Measurements from ENCODE around the gene FAP.

Gene FAP

GRCh38 chr2:162184821-162185450 lies 58.3 kb downstream of the FAP start:
- no peak for DNase-seq (ENCODE audit: low read depth)

DNA sequence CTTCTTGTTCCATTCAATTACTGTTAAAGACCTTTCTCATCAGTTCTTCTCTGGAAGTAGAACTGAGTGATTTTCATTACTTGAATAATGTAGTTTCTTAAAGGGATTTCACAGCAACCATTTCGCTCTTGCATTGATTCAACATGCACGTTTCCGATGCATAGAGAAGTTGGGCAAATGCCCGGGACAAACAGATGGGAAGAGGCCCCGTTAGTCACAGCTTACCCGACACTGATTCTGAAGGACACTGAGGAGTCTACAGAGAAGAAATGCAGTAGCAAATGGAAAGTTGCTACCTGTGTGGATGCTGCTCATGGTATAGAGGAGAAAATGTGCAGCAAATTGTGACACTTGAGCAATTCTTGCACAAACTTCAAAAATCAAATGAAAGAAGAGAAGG lies 58.9 kb downstream of the FAP start:
- no peak for DNase-seq (ENCODE audit: low read depth)

GRCh38 chr2:162182395-162182794 lies 60.9 kb downstream of the FAP start:
- DNase-seq (ENCODE audit: low read depth) = no peak

- no peak for DNase-seq (ENCODE audit: low read depth)
These were observed 65.9 kb downstream of the FAP start for GRCh38 chr2:162177301-162177700.

GRCh38 chr2:162175714-162176113 lies 67.5 kb downstream of the FAP start:
- DNase-seq (ENCODE audit: low read depth) = no peak

DNA sequence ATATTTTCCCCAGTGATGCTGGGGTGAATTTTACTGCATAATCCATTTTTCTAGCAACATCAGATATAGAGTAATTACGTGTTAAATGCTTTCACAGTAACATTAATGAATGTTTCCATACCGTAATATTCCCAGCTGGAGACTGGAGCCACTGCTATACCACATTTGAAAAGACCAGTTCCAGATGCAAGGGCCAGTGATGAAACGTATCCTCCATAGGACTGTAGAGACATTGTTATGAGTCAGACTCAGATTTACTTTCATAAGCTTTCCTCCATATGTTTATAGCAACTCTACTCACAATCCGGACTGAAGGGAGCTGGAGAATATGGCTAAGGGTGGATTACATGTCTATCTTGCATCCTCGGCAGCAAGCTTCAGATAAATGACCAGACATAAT lies 68.5 kb downstream of the FAP start:
- no peak for DNase-seq (ENCODE audit: low read depth)

GRCh38 chr2:162172802-162173370 lies 70.4 kb downstream of the FAP start:
- no peak for DNase-seq (ENCODE audit: low read depth)

DNA sequence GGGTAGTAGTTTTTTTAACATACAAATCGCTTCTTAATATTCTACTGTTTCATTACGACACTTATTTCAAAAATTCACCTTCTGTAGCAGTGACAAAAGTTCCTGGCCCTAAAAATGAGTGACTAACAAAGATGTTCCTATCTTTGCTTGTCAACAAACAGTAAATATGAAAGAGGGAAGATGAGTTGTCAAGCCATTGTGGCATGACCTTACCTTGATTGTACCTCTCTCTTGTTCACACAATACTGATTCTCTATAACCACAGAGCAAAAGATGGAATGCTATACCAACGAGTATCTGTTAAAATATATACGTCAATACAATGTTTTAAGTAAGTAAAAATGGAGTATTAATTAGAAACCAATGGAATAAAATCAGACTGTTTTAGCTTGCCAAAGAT lies 76.5 kb downstream of the FAP start:
- DNase-seq (ENCODE audit: low read depth) = no peak

DNA sequence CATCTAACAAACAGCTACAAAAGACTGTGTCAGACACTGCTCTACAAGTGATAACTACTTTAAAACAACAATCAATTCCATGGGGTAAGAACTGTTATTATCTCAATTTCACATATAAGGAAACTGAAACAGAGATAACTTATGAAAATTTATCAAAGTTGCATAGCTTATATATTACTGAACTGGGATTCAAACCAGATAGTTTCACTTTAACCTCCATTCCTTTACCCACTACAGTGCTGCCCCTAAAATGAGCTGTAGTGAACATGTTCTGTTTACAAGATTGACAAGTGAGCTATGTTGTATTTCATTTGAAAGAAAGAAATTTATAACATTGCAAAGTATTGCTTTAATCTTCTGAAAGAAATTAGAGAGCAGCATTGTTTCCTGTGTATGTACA lies 77.1 kb downstream of the FAP start:
- DNase-seq (ENCODE audit: low read depth) = no peak

GRCh38 chr2:162164802-162165201 lies 78.4 kb downstream of the FAP start:
- DNase-seq (ENCODE audit: low read depth) = no peak

DNA sequence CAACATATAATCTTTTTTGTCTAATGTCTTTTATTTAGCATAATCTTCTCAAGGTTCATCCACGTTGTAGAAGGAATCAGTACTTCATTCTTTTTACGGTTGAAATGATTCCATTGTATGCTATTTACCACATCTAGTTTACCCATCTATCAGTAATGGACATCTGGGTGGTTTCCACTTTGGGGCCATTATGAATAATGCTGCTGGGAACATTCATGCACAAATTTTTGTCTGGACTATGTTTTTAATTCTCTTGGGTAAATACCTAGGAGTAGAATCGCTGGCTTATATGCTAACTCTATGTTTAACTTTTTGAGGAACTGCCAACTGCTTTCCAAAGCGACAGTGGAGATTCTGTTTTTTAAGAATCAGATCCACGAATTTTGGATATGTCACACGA lies 83.8 kb downstream of the FAP start:
- no peak for DNase-seq (ENCODE audit: low read depth)

DNA sequence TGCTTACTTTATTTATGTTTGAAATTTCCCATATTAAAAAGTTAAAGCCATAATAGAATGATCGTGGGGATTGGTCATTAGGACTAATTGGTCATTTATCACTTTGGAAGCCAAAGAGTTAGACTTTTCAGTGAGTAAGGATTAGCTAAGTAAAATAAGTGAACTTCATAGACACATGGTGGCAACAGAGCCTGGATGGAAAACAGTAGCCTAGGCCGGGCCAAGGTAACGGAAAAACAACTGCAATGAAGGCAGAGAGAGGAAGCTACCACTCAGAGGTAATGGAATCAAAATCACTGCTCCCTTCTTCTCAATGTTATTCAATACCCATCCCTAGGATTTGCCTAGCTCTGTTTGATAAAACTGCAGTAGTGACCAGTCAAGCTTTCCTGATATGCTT lies 87.1 kb downstream of the FAP start:
- no peak for DNase-seq (ENCODE audit: low read depth)

DNA sequence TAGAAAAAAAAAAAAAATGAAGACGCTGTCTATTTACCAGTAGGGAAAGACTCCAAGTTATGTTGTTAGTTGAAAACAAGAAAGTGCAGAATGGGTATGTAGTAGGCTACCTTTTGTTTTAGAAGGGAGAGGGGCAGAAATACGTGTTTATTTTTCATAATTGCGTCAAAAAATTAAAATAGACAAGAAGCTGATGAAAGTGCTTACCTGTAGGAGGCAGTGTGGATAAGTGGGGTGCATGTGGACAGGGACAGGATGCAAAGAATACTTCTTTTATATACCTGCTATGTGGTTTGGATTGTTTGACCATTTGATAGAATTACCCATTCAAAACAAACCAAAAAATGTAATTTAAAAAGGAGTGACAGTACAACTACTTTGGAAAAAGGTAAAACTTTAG lies 88.2 kb downstream of the FAP start:
- DNase-seq (ENCODE audit: low read depth) = no peak

GRCh38 chr2:162153608-162154224 lies 89.5 kb downstream of the FAP start:
- DNase-seq (ENCODE audit: low read depth) = no peak

- DNase-seq (ENCODE audit: low read depth) = no peak
These were observed 91.1 kb downstream of the FAP start, which contains the start of gene GCG for GRCh38 chr2:162152147-162152546. Gene GCG (minus strand): TSS chr2:162152247. CDS start chr2:162149178, 3,069 bp downstream.

GRCh38 chr2:162149940-162150339 lies 93.3 kb downstream of the FAP start:
- no peak for DNase-seq (ENCODE audit: low read depth)

GRCh38 chr2:162149466-162149865 lies 93.8 kb downstream of the FAP start:
- DNase-seq (ENCODE audit: low read depth) = no peak

GRCh38 chr2:162148956-162149355 lies 94.3 kb downstream of the FAP start:
- DNase-seq (ENCODE audit: low read depth) = no peak

GRCh38 chr2:162143969-162144368 lies 99.3 kb downstream of the FAP start:
- no peak for DNase-seq (ENCODE audit: low read depth)

- DNase-seq (ENCODE audit: low read depth) = no peak
These were observed 104.9 kb downstream of the FAP start for GRCh38 chr2:162138310-162138709.

DNA sequence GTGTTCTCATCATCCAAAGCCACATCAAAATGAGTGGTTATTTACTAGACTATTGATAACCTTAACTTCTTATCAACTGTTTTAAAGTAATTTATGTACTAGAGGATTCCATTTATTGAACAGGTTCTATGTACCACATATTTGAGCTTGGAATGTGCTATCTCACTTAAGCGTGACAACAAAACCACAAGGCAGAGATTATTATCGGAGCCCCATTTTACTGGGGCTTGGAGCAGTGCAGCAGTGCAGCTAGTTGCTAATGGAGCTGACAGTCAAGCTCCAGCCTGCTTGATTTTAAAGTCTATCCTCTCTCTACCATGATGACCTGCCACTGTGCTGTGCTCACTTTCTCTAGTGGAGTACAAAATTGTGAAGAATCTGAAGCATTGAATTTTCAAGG lies 115.8 kb downstream of the FAP start:
- DNase-seq (ENCODE audit: low read depth) = no peak

DNA sequence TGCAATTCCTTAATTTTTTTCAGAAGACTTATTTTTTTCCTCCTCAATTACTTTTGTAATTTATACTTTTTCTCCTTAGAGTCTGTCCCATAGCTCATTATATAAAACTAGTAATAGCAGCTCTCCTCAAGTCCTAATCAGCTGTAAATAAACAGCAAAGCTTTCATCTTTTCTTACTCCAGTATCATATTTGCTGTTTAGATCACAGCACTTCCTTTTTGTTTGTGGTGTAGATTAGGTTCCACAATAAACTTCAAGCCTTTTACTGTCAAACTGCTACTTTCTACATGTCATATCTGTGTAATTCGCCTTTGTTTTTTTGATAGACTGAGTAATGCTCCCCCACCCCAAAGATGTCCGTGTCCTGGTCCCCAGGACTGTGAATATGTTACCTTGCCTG lies 116.7 kb downstream of the FAP start:
- DNase-seq (ENCODE audit: low read depth) = no peak

- DNase-seq (ENCODE audit: low read depth) = no peak
These were observed 117.1 kb downstream of the FAP start for GRCh38 chr2:162126111-162126519.

DNA sequence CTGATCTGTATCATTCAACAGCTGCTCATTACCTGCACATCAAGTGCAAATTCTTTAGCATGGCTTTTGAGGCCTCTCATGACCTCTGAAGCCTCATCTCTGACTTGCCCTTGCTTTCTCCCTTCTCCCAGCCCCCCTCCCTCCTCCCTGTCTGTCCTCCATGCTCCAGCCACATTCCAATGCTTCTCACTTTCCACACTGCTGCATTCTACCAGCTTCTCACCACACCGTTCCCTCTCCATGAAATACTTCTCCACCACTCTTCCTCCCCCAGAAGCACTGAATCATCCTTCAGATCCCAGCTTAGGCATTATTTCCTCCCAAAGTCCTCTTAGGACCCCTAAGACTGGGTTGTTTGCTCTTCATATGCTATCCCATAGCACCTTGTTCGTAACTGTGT lies 118.1 kb downstream of the FAP start:
- DNase-seq (ENCODE audit: low read depth) = no peak

All from GM04503 (cell line).